H1 (cell line): Measurements from ENCODE around the gene DHRS12. TPM values are rescaled to one million over a fixed set of nuclear protein-coding genes. Genes with fewer than 3 reads are reported as not detected.

Experiments used
- CTCF ChIA-PET: fragments of 300-600 bp; sonication (Branson Sonifier 250); formaldehyde crosslinking; loops from one replicate; lab custom pipeline; 2021; ENCODE audit not compliant: partially characterized antibody; lab: Charles Lee
- POLR2A ChIA-PET: fragments of 300-600 bp; sonication (Branson Sonifier 250); formaldehyde crosslinking; loops from one replicate; lab custom pipeline; 2021; ENCODE audit warnings: inconsistent platforms; ENCODE audit not compliant: partially characterized antibody; lab: Charles Lee
- DNase-seq, 2 experiments: peaks; one replicate each; pipeline versions ENCODE4 v3.0.0 to v3.0.0-alpha.2; 2010 to 2022; ENCODE audit warnings: low spot score in 2 of 2, low read depth in 1 of 2, mixed read lengths in 1 of 2
- FAIRE-seq: peaks from 2 replicates; lab custom pipeline; 2011; peaks lifted over from hg19 to GRCh38; lab: Jason Lieb, UNC
- H2AFZ ChIP-seq: 2 replicates; pipeline ENCODE4 v1.8.1; 2012; ENCODE audit warnings: low read length, inconsistent platforms
- H2AK5ac ChIP-seq: 2 replicates; pipeline ENCODE4 v1.6.1; 2013; ENCODE audit warnings: low read depth, low read length
- H2BK120ac ChIP-seq: replicated peaks from 2 replicates; pipeline ENCODE3; 2013; ENCODE audit warnings: low read depth, low read length, inconsistent platforms
- H2BK12ac ChIP-seq: 2 replicates; pipeline ENCODE4 v1.6.1; 2013; ENCODE audit warnings: low read depth, low read length
- H2BK15ac ChIP-seq: 2 replicates; pipeline ENCODE4 v1.6.1; 2013; ENCODE audit warnings: low read length
- H2BK20ac ChIP-seq: 2 replicates; pipeline ENCODE4 v1.6.1; 2013; ENCODE audit warnings: low read length
- H2BK5ac ChIP-seq: 2 replicates; pipeline ENCODE4 v1.6.1; 2013; ENCODE audit warnings: low read depth, low read length
- H3K14ac ChIP-seq: 2 replicates; pipeline ENCODE4 v1.6.1; 2013; ENCODE audit warnings: inconsistent platforms; ENCODE audit not compliant: insufficient read length
- H3K18ac ChIP-seq: 2 replicates; pipeline ENCODE4 v1.6.1; 2013; ENCODE audit warnings: low read length; ENCODE audit errors: extremely low read depth
- H3K23ac ChIP-seq: 2 replicates; pipeline ENCODE4 v1.6.1; 2013; ENCODE audit warnings: inconsistent platforms; ENCODE audit not compliant: insufficient read length
- H3K23me2 ChIP-seq: 2 replicates; pipeline ENCODE4 v1.6.1; 2013; ENCODE audit warnings: low read depth, low read length
- H3K27ac ChIP-seq: 2 replicates; pipeline ENCODE4 v1.6.1; 2011; ENCODE audit warnings: low read depth, low read length, inconsistent platforms
- H3K27me3 ChIP-seq, 4 experiments: replicated peaks in 1 of 4; 1 replicate in 1 of 4; 2 replicates in 3 of 4; pipeline versions ENCODE4 v1.6.1 to v1.8.1; 2011 to 2013; ENCODE audit warnings: low read length in 3 of 4, mild to moderate bottlenecking in 3 of 4, inconsistent platforms in 2 of 4, mixed read lengths in 2 of 4, moderate library complexity in 1 of 4; ENCODE audit not compliant: control insufficient read depth in 3 of 4, insufficient read depth in 3 of 4; ENCODE audit errors: extremely low read depth in 1 of 4
- H3K36me3 ChIP-seq, 4 experiments: 2 replicates each; pipeline versions ENCODE4 v1.6.1 to v1.8.1; 2011 to 2013; ENCODE audit warnings: mild to moderate bottlenecking in 4 of 4, low read length in 3 of 4, moderate library complexity in 2 of 4, control low read depth in 1 of 4, inconsistent platforms in 1 of 4; ENCODE audit not compliant: insufficient read depth in 4 of 4, control insufficient read depth in 2 of 4
- H3K4ac ChIP-seq: replicated peaks from 2 replicates; pipeline ENCODE3; 2013; ENCODE audit warnings: low read length, low read depth, mixed read lengths, inconsistent platforms; ENCODE audit not compliant: insufficient read length
- H3K4me1 ChIP-seq, 4 experiments: replicated peaks in 1 of 4; 1 replicate in 1 of 4; 2 replicates in 3 of 4; pipeline versions ENCODE4 v1.6.1 to v1.8.1; 2011 to 2013; ENCODE audit warnings: low read length in 3 of 4, inconsistent platforms in 2 of 4, mixed read lengths in 1 of 4; ENCODE audit not compliant: insufficient read depth in 4 of 4, control insufficient read depth in 3 of 4
- H3K4me2 ChIP-seq, 2 experiments: 2 replicates each; pipeline versions ENCODE4 v1.6.1 to v1.8.1; 2011 to 2013; ENCODE audit warnings: low read depth in 2 of 2, low read length in 2 of 2, control low read depth in 1 of 2, inconsistent platforms in 1 of 2, mild to moderate bottlenecking in 1 of 2; ENCODE audit not compliant: insufficient read depth in 1 of 2
- H3K4me3 ChIP-seq, 4 experiments: fragments of 200-600, 300-600 bp in 1 of 4; sonication (generic), shearing (Covaris generic), sonication (Bioruptor Twin) in 1 of 4; 2 replicates each; pipeline versions ENCODE4 v1.5.1 to v1.8.1; 2011 to 2016; ENCODE audit warnings: low read length in 4 of 4, low read depth in 3 of 4, control low read depth in 2 of 4, inconsistent platforms in 2 of 4, mild to moderate bottlenecking in 2 of 4, mixed read lengths in 1 of 4, moderate library complexity in 1 of 4; ENCODE audit not compliant: insufficient read depth in 2 of 4; ENCODE audit errors: extremely low read depth in 1 of 4
- H3K56ac ChIP-seq: replicated peaks from 2 replicates; pipeline ENCODE3; 2013; ENCODE audit warnings: low read depth, mild to moderate bottlenecking, mixed read lengths, low read length, inconsistent platforms; ENCODE audit not compliant: insufficient read length
- H3K79me1 ChIP-seq: 2 replicates; pipeline ENCODE4 v1.6.1; 2013; ENCODE audit warnings: low read depth, low read length, control low read depth
- H3K79me2 ChIP-seq, 2 experiments: 2 replicates each; pipeline versions ENCODE4 v1.6.1 to v1.8.1; 2012 to 2013; ENCODE audit warnings: low read length in 2 of 2, mild to moderate bottlenecking in 2 of 2, inconsistent platforms in 1 of 2; ENCODE audit not compliant: insufficient read depth in 2 of 2, control insufficient read depth in 1 of 2
- H3K9ac ChIP-seq, 4 experiments: replicated peaks in 1 of 4; 1 replicate in 1 of 4; 2 replicates in 3 of 4; pipeline versions ENCODE4 v1.6.1 to v1.8.1; 2011 to 2013; ENCODE audit warnings: low read depth in 3 of 4, low read length in 3 of 4, control low read depth in 2 of 4, mild to moderate bottlenecking in 2 of 4, moderate library complexity in 2 of 4, inconsistent platforms in 1 of 4; ENCODE audit errors: extremely low read depth in 1 of 4
- H3K9me3 ChIP-seq, 2 experiments: 2 replicates each; pipeline versions ENCODE4 v1.6.1 to v1.8.1; 2012 to 2013; ENCODE audit warnings: mild to moderate bottlenecking in 2 of 2, moderate library complexity in 2 of 2, control low read depth in 1 of 2, inconsistent platforms in 1 of 2, low read depth in 1 of 2, low read length in 1 of 2, mixed read lengths in 1 of 2; ENCODE audit not compliant: insufficient read depth in 2 of 2
- H4K20me1 ChIP-seq, 2 experiments: replicated peaks in 1 of 2; 2 replicates each; pipeline versions ENCODE3 to v1.8.1; 2011 to 2013; ENCODE audit warnings: inconsistent platforms in 2 of 2, low read length in 2 of 2, mild to moderate bottlenecking in 1 of 2; ENCODE audit not compliant: insufficient read depth in 2 of 2, control insufficient read depth in 1 of 2
- H4K5ac ChIP-seq: 2 replicates; pipeline ENCODE4 v1.6.1; 2013; ENCODE audit warnings: low read length, low read depth, mixed read lengths, inconsistent platforms; ENCODE audit not compliant: insufficient read length
- H4K8ac ChIP-seq: 2 replicates; pipeline ENCODE4 v1.8.0; 2013; ENCODE audit warnings: mild to moderate bottlenecking, moderate library complexity, low read length, inconsistent platforms; ENCODE audit not compliant: insufficient read depth; ENCODE audit errors: extremely low read depth
- H4K91ac ChIP-seq: replicated peaks from 2 replicates; pipeline ENCODE3; 2013; ENCODE audit warnings: low read length, mixed read lengths, inconsistent platforms; ENCODE audit not compliant: insufficient read length
- ASH2L ChIP-seq: fragments of 200-600, 300-600 bp; sonication (generic); IDR thresholded peaks from one replicate; pipeline ENCODE4 v1.7.1; 2017; ENCODE audit warnings: low read length
- BACH1 ChIP-seq: IDR thresholded peaks from 2 replicates; pipeline ENCODE4 v1.6.1; 2012; ENCODE audit warnings: low read length, improper control_type of control experiment
- BRCA1 ChIP-seq: IDR thresholded peaks from 2 replicates; pipeline ENCODE4 v1.6.1; 2012; ENCODE audit warnings: low read depth, low read length, improper control_type of control experiment
- CHD1 ChIP-seq: IDR thresholded peaks from 2 replicates; pipeline ENCODE4 v1.6.1; 2012; ENCODE audit warnings: low read depth, low read length, improper control_type of control experiment
- CTBP2 ChIP-seq: IDR thresholded peaks from 2 replicates; pipeline ENCODE4 v1.7.0; 2011; ENCODE audit warnings: borderline replicate concordance, mild to moderate bottlenecking, moderate library complexity, mixed read lengths, low read length; ENCODE audit not compliant: insufficient read depth, insufficient read length
- EGR1 ChIP-seq: IDR thresholded peaks from 2 replicates; pipeline ENCODE4 v1.6.1; 2011; ENCODE audit warnings: low read depth, low read length, borderline replicate concordance
- EP300 ChIP-seq, 2 experiments: IDR thresholded peaks; 1 replicate in 1 of 2; 2 replicates in 1 of 2; pipeline ENCODE4 v1.6.1; 2011 to 2012; ENCODE audit warnings: low read depth in 2 of 2, low read length in 2 of 2, mild to moderate bottlenecking in 2 of 2, borderline replicate concordance in 1 of 2, inconsistent platforms in 1 of 2, moderate library complexity in 1 of 2
- HDAC2 ChIP-seq, 2 experiments: fragments of 300-600 bp in 1 of 2; sonication (generic) in 1 of 2; IDR thresholded peaks; 2 replicates each; pipeline ENCODE4 v1.6.1; 2011 to 2012; ENCODE audit warnings: low read depth in 2 of 2, low read length in 2 of 2, mild to moderate bottlenecking in 2 of 2, moderate library complexity in 2 of 2, borderline replicate concordance in 1 of 2, inconsistent platforms in 1 of 2
- JUN ChIP-seq: IDR thresholded peaks from 2 replicates; pipeline ENCODE4 v1.6.1; 2011; ENCODE audit warnings: low read depth, mild to moderate bottlenecking, improper control_type of control experiment, low read length
- KDM1A ChIP-seq: fragments of 200-600, 300-600 bp; sonication (generic); IDR thresholded peaks from 2 replicates; pipeline ENCODE4 v1.7.1; 2016; ENCODE audit warnings: mild to moderate bottlenecking, low read length, borderline replicate concordance
- POU5F1 ChIP-seq: IDR thresholded peaks from 2 replicates; pipeline ENCODE4 v1.6.1; 2011; ENCODE audit warnings: low read depth, mild to moderate bottlenecking, low read length, moderate library complexity
- SP1 ChIP-seq: IDR thresholded peaks from 2 replicates; pipeline ENCODE4 v1.6.1; 2011; ENCODE audit warnings: low read depth, low read length
- TBP ChIP-seq: IDR thresholded peaks from 2 replicates; pipeline ENCODE4 v1.6.1; 2011; ENCODE audit warnings: low read depth, low read length, improper control_type of control experiment
- YY1 ChIP-seq: IDR thresholded peaks from 2 replicates; pipeline ENCODE4 v1.6.1; 2011; ENCODE audit warnings: low read depth, mild to moderate bottlenecking, low read length
- WGBS, 2 experiments: shearing (Covaris generic) in 1 of 2; methylation state at CpG; one replicate each; pipeline versions ENCODE4 v1.1.6 to v1.1.7; 2013 to 2015; ENCODE audit warnings: low lambda C conversion rate in 2 of 2, mixed read lengths in 2 of 2, inconsistent platforms in 1 of 2, low coverage in 1 of 2, missing lambda C conversion rate in 1 of 2; ENCODE audit not compliant: insufficient replicate concordance in 2 of 2, insufficient coverage in 1 of 2, insufficient read length in 1 of 2; ENCODE audit errors: extremely low coverage in 1 of 2, missing lambda C conversion rate in 1 of 2; 5-methylcytosine and 5-hydroxymethylcytosine counted together
- polyA plus RNA-seq, 7 experiments: library from polyadenylated mRNA; depleted of rRNA in 3 of 7; stranded (reverse) in 5 of 7; unstranded in 2 of 7; fragments of >200 nt in 5 of 7; fragments of 200-250 nt in 2 of 7; gene quantifications; 1 replicate in 5 of 7; 2 replicates in 1 of 7; 4 replicates in 1 of 7; pipeline versions ENCODE4 v1.2.1 to v1.2.3, GENCODE V29; 2011 to 2013; ENCODE audit warnings: missing spikeins in 2 of 7, mixed read lengths in 2 of 7
- total RNA-seq: library from RNA; stranded (reverse); fragmentation: NEBNext Ultra II Directional; extraction: Animal tissue kit (Norgen Biotek cat#: 25700); gene quantifications from 2 replicates; pipeline ENCODE4 v1.2.1, GENCODE V29; 2021
- TF ChIP-seq, protein P1 (sequence below): IDR thresholded peaks from 2 replicates; pipeline ENCODE4 v1.6.1; 2012; ENCODE audit warnings: inconsistent platforms

DHRS12 gene
- total and polyA plus RNA-seq, 2 of the 8 experiments (the other 6 are each of a cell fraction or from before 2014, with no cell fraction given): 8.7 TPM

DNA sequence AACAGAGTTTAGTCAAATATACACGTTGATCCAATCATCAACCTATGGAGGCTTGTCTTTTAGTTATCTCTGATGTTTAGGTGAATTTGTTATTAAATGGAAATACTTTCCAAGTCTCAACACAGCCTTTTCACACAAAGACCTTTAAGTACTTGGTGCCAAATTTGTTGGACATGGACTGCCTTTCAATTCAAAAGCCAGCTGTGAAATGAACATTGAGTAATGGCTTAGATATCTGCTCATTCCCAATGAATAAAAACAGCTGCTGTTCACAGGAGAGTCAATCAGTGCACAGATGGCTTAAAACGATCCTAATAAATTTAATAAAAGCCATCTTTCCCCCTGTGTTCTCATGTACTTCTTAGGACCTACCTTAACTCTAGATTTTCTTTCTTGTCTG is 19.9 kb upstream of the DHRS12 start:
- Histone ChIP-seq H3K56ac (no peak overlapping the region), H4K5ac (no peak overlapping the region), H2BK15ac (no peak overlapping the region), H3K14ac (no peak overlapping the region), H3K23me2 (no peaks in the 10 kb centered on the region), H3K4me1 (peaks cover 0 to 7% (median 4%) of the 10 kb centered on the region in 4 experiments; a peak in 5 of 7 replicates), H3K4ac (no peak overlapping the region), H2BK12ac (no peak overlapping the region), H3K23ac (no peak overlapping the region), H2BK20ac (no peak overlapping the region), H3K9me3 (no peaks in the 10 kb centered on the region), H4K20me1 (no peaks in the 10 kb centered on the region), H4K91ac (no peak overlapping the region), H2BK120ac (no peak overlapping the region), H2BK5ac (no peak overlapping the region), H3K79me1 (no peaks in the 10 kb centered on the region), H3K18ac (no peak overlapping the region), H3K9ac (no peak overlapping the region), H3K27ac (no peak overlapping the region), H3K79me2 (no peaks in the 10 kb centered on the region), H3K36me3 (no peaks in the 10 kb centered on the region), H4K8ac (no peak overlapping the region), H2AK5ac (no peak overlapping the region), H2AFZ (no peak overlapping the region), H3K27me3 (peaks cover 0 to 3% (median 1%) of the 10 kb centered on the region in 4 experiments; a peak in 2 of 7 replicates), H3K4me3 (no peak overlapping the region), H3K4me2 (no peak overlapping the region)
- DNase-seq (no peak), FAIRE-seq (no peak)
- 86% methylated on average over 2 of the region's 2 CpGs; no CpG with 5 or more reads in 1 of the 2 experiments for WGBS, 2 experiments
- POLR2A ChIA-PET: no interaction called here
- CTCF ChIA-PET: interaction anchor here (1.4 to 11.2 kb wide), 3 partner anchors 10 to 21 kb away, joined by 8 to 98 read pairs (median 29); partner anchors contain the start of gene TMEM272
- TF ChIP-seq POU5F1 (no peak), YY1 (no peak), CHD1 (no peak), EGR1 (no peak), BRCA1 (no peak), TBP (no peak), HDAC2 (IDR thresholded peaks at IDR 0.05; ENCODE audit: borderline replicate concordance in 1 of 2, low read depth in 2 of 2, low read length in 2 of 2) (no peak), SP1 (no peak), KDM1A (no peak), JUN (no peak), EP300 (IDR thresholded peaks at IDR 0.05; ENCODE audit: borderline replicate concordance in 1 of 2, low read depth in 2 of 2, low read length in 2 of 2) (no peak), BACH1 (no peak), CTBP2 (no peak), ASH2L (no peak)
- TF ChIP-seq, protein P1, sequence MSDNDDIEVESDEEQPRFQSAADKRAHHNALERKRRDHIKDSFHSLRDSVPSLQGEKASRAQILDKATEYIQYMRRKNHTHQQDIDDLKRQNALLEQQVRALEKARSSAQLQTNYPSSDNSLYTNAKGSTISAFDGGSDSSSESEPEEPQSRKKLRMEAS: no peak
